GM18519 (cell line): ENCODE data around the gene NRDC.

Experiments
- ATAC-seq: cut with Tn5 transposase; IDR thresholded peaks from one replicate; pipeline ENCODE4 v1.9.1; 2021; ENCODE audit warnings: mild to moderate bottlenecking, moderate library complexity; ENCODE audit not compliant: unreplicated experiment, low FRiP score

The NRDC gene

DNA sequence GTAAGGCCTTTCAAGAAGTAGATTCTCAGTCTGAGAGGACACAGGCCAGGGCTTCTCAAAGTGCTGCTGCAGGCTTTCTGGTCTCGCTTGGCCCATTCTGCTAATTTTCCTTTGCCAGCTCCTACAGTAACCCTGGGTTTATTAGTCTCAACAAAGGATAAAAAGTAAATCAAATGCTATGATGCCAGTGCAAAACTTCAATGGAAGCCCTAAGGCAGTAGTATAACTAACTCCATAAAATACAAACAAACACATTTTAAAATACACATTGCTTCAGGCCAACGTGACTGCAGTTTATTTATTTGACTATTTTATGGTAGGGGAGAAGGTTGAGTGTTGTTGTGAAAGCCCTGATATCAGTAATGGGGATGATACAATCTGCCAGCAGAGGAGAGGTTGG lies 89.6 kb downstream of the NRDC start:
- ATAC-seq: no peak

DNA sequence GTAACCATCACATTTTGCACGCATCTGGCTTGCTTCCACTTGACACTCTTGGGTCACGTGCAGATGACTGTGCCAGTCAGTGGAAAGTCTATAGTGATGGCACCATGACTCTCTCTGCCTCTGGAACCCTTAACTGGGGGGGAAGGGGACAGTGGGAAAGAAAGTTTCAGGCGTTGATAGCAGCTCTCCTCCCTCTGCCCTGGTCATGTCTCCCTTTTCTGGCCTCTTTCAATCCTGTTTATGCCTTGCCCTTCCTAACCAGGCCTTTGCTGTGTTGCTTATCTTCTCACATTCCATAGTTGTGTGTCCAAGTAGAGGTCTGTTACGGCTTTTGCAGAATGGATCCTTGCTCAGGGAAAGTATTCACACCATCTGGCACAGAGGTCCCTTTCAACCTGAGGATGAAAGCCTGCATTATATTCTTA lies 93.5 kb downstream of the NRDC start:
- no peak for ATAC-seq

DNA sequence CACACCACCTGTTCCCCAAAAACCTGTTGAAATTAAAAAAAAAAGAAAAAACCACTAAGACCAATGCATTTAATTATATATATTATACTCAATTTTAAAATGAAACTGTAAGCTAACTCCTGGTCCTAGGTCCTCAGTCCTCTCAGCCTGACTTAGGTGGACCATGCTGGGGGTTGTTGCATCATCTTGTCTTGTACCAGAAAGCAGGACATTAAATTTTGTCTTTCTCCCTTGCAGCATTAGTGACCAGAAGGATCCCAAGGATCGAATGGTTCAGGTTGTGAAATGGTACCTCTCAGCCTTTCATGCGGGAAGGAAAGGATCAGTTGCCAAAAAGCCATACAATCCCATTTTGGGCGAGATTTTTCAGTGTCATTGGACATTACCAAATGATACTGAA lies 97.6 kb downstream of the NRDC start:
- ATAC-seq: no peak

DNA sequence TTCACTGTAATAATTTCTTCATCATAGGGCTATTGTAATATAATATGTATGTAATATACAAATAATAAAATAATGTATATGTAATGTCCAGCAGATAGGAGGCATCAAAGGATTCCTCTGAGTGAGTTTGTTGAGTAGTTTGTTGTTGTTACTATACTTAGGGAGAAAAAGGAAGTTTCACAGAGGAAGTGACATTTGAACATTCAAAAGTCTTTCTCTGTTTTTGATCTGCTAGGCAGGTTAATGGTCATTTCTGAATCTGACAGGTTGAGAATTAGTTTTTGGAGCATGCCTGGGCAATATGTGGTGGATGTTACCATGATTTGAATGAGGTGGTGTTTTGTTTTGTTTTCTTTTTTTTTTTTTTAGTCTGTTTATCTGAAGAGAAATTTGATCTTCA lies 102.1 kb downstream of the NRDC start:
- no peak for ATAC-seq

DNA sequence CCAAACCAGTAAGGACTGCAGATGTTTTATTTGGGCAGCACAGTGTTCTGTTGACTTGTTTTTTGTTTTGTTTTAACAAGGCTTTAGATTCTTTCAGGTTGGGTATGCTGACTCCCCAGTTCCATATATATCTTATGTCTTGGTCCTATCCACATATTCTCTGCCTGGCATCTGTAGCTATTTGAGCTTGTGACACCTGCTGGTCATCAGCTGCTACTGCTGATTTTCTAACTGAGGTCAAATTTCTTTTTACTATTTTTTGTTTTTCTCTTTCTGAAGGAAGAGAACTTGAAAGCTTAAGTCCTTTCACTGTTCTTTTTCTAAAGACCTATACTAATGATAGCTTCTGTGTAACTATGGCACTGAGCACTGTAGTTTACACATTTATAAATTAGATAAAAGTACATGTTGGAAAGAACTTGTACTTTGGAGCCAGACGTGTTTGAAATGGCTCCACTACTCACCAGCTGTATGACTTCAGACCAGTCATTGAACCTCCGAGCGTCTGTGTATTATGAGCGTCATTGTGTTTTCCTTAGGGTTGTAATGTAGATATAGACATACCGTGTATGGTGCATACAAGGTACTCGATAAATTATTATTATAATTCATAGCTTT lies 109.4 kb downstream of the NRDC start:
- ATAC-seq: no peak

DNA sequence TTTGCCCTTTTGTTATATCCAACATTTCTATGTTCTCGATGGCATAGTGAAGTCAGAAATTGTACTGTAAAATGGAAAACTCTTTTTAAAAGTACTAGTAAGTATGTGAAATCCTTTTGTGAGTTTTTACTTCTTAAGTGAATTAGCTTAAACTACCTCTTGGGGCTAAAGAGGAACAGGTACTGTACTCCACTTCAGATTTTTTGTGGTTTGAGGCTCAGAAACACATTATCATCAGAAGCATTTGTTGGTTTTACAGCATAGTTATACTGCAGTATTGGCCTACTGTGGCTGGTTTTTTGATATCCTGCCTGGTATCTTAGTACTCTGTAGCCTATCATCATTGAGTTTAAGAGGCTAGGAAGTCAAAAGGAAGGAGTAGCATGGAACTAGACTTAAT lies 117.2 kb downstream of the NRDC start:
- no peak for ATAC-seq

DNA sequence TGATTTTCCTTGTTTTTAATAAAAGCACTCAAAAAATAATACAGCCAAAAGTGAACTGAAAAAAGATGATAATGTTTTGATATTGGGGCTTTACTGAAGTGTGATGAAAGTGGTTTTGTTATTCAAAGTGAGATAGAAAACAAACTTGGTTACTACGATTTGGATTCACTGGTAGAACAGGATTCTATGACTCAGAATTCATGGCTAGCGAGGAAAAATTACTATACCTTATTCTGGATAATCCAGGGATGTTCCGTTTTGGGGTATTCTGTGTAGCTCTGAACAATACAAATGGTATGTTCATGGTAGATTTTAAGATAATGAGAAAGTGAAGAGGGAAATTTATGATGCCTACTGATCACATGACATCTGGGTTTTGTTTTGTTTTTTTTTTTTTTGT lies 117.7 kb downstream of the NRDC start:
- no peak for ATAC-seq

DNA sequence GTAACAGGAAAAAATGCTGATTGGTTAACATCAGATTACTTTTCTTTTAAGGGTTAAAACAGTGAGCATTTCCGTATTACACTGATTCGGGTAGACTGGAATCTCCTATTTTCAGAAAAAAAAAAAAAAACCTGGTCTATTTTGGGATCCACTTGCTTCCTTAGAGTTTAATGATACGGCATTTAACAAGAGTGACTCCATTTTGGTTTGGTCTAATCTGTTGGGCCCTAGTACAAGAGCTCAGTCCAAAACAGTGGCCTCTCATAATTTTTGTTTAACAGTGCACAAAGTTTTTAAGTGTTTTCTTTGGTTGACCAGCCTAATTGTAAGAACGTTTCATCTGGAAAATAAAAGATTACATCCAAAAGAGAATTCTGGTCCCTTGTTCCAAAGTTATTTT lies 120.2 kb downstream of the NRDC start:
- ATAC-seq: no peak

DNA sequence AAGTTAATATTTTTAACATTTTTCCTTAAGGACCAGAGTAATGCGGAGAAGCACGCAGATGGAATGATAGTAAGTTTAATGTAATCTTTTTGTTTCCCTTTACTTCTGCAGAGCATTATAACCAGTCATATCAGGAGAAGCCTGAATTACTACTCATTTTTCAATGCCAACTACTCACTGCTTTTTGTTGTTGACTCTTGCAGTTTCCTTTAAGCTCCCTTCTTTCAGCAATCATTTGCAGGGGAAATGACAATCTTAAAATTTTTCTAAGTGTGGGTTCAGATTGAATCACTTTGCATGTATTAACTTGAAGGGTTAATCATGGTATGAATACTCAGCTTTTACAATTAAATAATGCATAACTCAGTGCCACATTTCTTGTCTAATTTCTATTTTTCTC lies 122.2 kb downstream of the NRDC start:
- ATAC-seq: no peak

DNA sequence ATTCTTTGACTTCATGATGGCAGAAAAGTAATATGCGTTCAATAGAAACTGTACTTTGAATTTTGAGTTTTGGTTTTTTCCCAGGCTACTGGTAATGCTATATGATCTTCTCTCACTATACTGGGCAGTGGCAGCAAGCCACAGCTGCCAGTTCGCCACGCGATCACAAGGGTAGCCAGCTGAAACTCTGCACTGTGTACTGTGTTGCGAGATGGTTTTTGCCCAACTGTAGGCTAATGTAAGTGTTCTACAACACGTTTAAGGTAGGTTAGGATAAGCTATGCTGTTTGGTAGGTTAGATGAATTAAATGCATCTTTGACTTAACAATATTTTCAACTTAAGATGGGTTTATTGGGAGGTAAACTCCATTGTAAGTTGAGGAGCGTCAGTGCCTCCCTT lies 123.1 kb downstream of the NRDC start:
- no peak for ATAC-seq

DNA sequence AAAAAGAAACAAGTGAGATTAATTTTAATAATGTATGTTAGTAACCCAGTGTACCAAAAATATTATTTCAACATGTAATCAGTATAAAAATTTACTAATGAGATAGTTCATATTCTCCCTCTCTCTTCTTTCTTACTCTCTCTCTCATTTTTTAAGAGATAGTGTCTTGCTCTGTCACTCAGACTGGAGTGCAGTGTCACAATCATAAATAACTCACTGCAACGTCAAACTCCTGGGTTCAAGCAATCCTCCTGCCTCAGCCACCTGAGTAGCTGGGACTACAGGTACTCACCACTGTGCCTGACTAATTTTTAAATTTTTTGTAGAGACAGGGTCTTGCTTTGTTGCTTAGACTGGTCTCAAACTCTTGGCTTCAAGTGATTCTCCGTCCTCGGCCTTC lies 123.9 kb downstream of the NRDC start:
- no peak for ATAC-seq

DNA sequence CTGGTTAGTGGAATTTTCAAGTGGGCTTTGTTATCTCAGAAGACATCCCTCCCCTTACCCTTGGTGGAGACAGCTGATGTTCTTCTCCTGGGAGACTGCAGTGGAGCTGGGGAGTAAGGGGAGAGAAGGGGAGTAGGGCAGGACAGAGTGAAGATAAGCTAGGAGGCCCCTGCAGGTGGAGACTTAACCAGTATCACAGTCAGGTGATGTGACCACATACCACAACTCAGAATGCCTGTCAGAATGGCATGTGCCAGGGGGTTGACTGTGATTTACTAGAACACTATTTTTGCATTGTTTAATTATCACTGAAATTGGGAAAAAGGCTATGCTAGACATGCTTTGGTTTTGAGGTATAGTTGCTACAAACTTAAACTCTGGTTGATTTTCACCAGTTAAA lies 124.6 kb downstream of the NRDC start:
- ATAC-seq: no peak

DNA sequence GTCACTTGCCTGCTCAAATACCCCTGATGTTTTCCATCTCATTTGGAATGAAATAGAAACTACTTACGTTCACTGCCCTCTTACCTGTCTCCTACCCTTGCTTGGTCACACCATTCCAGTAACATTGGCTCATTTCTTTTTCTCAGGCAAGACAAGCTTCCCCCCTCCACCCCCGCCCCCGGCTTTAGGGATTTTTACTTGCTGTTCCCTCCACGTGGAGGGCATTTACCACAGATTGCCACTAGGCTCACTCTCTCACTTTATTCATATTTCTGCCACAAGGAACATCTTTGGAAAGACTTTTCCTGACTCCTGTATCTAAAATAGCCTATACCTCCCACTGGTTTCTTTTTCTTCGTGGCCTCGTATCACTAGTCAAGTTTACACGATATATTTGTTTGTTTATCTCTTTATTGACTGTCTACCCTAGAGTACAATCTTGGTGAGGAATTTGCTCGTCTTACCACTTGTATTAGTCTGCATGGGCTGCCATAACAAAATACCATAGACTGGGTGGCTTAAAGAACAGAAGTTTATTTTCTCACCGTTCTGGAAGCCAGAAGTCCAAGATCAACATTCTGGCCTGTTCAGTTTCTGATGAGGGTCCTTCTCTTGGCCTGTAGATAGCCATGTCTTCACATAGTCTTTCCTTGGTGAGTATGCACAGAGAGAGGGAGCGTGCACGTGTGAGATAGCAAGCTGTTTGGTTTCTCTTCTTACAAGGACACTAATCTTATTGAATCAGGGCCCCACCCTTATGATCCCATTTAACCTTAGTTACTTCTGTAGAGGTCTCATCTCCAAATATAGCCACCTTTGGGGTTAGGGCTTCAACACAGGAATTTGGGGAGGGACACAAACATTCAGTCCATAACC lies 126.2 kb downstream of the NRDC start:
- ATAC-seq: no peak

DNA sequence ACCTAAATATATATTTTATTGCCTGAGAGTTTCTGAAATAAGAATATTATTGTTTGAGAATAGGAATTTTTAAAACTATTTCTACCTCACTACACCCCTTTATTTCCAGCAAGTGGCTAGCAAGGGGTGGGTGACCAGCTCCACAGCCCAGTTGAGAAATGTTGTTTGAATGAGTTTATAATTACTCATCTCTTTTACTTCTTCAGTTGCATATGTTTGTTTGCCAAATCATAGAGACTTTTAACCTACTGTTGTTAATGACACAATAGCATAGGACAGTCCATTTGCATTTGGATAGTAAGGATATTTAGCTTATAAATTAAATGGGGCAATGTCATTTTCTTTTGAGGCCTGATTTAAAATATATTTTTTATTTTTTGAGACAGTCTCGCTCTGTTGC lies 127.8 kb downstream of the NRDC start:
- no peak for ATAC-seq

DNA sequence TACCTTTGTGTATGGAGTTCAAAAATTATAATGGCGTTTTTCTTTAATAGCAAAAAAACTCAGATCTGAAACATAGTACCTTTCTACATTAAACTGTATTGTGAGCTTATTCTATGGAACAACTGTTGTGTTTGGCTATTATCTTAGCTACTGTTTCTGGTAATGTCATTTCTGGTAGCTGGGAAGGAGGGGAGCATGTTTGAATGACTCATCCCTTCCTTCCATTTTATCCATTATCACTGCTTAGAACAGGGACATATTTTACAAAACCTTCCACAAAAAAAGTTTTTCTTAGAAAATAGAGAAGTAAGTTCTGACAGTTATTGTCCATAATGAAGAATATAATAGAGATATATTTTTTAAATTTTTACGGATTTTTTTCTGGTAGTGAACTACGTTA lies 128.3 kb downstream of the NRDC start:
- no peak for ATAC-seq

DNA sequence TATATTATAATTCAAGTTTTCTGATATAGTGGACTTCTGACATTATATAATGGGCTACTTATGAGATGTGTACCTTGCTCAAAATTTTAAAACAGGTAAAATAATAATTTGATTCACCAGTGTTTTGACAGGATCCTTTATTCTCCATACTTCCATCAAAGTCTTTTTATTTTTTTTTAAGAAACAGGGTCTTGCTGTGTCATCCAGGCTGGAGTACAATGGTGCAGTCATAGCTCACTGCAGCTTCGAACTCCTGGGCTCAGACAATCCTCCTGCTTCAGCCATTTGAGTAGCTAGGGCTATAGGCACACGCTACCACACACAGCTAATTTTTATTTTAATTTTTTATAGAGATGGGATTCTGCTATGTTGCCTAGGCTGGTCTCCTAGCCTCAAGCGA lies 129.4 kb downstream of the NRDC start:
- ATAC-seq: no peak

DNA sequence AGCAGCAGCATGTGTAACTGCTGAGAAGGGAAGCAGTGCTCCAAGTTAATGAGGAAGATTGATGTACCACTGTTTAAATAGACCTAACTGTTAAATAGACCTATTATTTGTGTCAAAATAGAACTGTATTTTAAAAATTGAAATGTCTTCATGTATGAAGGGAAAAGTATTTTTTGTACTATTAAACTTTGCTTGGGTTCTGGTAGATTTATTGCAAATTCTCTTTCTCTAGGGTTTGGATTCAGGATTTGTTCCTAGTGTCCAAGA lies 133.3 kb downstream of the NRDC start:
- no peak for ATAC-seq

DNA sequence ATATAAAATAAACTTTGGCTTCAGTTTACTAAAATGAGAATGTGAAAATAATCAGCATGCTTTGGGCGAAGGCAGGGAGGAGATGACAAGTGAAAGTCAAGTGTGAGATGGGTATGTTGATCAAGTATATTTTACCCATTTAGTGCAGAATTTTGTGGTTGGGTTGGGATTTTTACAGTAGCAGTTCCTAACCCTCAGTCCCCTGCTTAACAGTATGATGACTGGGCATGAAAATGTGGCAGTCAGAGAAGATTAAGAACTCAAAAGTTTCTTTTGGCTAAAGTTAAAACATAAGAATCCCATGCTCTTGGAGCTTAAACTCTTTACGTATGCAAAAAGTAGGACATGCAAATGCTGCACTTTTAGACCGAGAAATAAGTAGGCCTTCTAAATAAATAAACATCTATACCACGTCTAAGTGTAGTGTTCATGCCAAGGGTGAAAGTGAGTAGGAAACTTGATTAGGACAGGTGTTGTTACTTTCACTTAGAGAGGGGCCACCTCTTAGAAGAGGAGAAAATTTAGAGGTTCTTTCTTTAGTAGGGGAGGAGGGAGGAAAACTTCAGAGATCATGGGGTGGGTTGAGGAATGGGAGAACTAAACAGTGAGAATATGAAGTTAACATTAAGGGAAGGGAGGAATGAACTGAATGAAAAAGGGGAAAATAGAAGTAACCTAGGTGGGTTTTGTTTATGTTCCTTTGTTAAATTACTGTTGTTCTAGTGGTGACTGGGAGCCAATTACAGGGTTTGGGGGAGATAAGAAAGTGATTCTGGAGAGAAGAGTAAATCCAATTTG lies 133.8 kb downstream of the NRDC start:
- ATAC-seq: no peak

DNA sequence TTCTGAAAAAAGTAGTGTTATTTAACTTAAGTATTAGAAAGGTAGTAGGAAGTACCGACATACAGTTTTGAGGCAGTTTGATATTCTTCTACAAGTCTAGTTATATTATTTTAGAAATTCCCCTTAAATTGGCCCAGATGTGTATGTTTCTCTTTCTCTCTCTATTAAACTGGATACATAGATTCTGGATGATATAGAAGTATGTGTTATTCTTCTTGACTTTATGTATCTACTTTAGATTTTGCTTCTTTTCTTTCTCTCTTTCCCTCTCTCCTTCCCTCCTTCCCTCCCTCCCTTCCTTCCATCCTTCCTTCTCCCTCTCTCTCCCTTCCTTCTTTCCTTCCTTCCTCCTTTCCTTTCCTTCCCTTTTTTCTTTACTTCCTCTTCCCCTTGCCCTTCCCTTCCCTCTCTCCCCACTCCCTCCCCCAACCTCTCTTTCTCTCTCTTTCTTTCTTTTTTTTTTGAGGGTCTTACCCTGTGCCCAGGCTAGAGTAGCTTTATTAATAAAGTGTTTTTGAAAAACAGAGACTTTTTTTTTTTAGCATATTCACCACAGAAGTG lies 137.3 kb downstream of the NRDC start:
- ATAC-seq: no peak

DNA sequence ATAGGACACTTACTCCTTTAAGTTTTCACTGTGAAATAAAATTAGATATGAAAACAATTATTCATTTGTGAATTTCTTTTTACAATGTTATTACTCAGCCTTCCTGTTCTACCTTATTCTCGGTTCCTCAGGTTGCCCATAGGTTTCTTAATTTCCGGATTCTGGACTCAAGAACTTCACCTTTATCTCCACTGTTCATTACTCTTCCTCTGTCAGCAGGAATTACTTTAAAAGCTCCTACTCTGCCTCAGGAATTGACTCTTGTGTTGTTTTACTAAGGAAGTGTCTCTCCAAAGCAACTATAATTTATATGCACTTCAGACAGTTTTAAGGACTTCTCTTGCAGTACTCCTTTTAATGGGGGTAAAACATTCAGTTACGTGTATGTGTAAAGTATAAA lies 137.9 kb downstream of the NRDC start:
- no peak for ATAC-seq
